Hepatocyte (in vitro differentiated cells): Measurements from ENCODE around the gene ARAP3.

Experiments
- CTCF ChIP-seq: fragments of 200-600 bp; sonication (generic); IDR thresholded peaks from 2 replicates; pipeline ENCODE4 v1.5.1; 2016; ENCODE audit warnings: antibody characterized with exemption, mild to moderate bottlenecking; ENCODE audit not compliant: poor library complexity
- EZH2 ChIP-seq: fragments of 200-600 bp; sonication (generic); IDR thresholded peaks from 2 replicates; pipeline ENCODE4 v1.6.1; 2016; ENCODE audit warnings: antibody characterized with exemption, mild to moderate bottlenecking, borderline replicate concordance
- EZH2phosphoT487 ChIP-seq: fragments of 200-600 bp; sonication (generic); IDR thresholded peaks from one replicate; pipeline ENCODE4 v1.6.1; 2018; ENCODE audit warnings: antibody characterized with exemption, mild to moderate bottlenecking, low read depth, moderate library complexity; ENCODE audit not compliant: unreplicated experiment, severe bottlenecking

GRCh38 chr5:141603923-141604717, 77.9 kb downstream of the ARAP3 start:
- TF ChIP-seq CTCF (no peak), EZH2 (no peak), EZH2phosphoT487 (no peak)
